GM10266 (cell line): ENCODE measurements around the gene PRKAG2.

Source experiments
- DNase-seq: peaks from one replicate; pipeline ENCODE4 v3.0.0; 2012; ENCODE audit errors: extremely low spot score
- TF ChIP-seq, protein P1 (sequence below): IDR thresholded peaks from 2 replicates; pipeline ENCODE4 v1.5.1; 2012; ENCODE audit warnings: mild to moderate bottlenecking, low read depth; ENCODE audit not compliant: control insufficient read depth, insufficient read depth; ENCODE audit errors: missing control alignments

Gene PRKAG2

GRCh38 chr7:151857412-151857811 is 19.5 kb downstream of the PRKAG2 start:
- no peak for DNase-seq
- TF ChIP-seq, protein P1, sequence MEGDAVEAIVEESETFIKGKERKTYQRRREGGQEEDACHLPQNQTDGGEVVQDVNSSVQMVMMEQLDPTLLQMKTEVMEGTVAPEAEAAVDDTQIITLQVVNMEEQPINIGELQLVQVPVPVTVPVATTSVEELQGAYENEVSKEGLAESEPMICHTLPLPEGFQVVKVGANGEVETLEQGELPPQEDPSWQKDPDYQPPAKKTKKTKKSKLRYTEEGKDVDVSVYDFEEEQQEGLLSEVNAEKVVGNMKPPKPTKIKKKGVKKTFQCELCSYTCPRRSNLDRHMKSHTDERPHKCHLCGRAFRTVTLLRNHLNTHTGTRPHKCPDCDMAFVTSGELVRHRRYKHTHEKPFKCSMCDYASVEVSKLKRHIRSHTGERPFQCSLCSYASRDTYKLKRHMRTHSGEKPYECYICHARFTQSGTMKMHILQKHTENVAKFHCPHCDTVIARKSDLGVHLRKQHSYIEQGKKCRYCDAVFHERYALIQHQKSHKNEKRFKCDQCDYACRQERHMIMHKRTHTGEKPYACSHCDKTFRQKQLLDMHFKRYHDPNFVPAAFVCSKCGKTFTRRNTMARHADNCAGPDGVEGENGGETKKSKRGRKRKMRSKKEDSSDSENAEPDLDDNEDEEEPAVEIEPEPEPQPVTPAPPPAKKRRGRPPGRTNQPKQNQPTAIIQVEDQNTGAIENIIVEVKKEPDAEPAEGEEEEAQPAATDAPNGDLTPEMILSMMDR = no peak

DNA sequence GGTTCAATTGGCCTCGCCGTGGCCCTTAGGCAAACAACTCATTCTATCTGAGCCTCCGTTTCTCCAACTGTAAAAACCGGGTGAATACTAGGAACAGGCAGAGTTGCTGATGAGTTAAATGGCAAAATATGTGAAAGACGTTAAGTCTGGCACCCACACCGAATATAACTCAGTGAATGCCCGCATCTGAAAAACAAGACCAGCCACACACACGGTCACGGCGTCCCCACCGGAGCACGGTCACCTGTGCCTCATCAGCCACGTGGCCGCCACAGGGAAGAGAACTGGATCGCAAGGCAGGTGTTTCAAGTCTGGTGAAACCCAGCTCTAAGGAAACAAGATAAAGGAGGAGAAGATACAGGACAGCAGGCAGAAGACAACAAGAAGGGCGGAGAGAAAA is 20.4 kb downstream of the PRKAG2 start:
- TF ChIP-seq, protein P1 = no peak
- DNase-seq = no peak

GRCh38 chr7:151856098-151856497 is 20.8 kb downstream of the PRKAG2 start:
- DNase-seq = no peak
- TF ChIP-seq, protein P1 = no peak

- no peak for DNase-seq
- TF ChIP-seq, protein P1 = no peak
Measured at GRCh38 chr7:151854720-151855071, 22.2 kb downstream of the PRKAG2 start.

GRCh38 chr7:151853896-151854719 is 22.8 kb downstream of the PRKAG2 start:
- DNase-seq = no peak

GRCh38 chr7:151852486-151853396 is 24.2 kb downstream of the PRKAG2 start:
- DNase-seq = no peak
- TF ChIP-seq, protein P1 = no peak

More at GRCh38 chr7:151853896-151854719, 22.8 kb downstream of the PRKAG2 start:
- TF ChIP-seq, protein P1 = no peak
